WTC11 (cell line): ENCODE data around the gene S100B. TPM values are rescaled to one million over a fixed set of nuclear protein-coding genes. Genes with fewer than 3 reads are reported as not detected.
"Not testable (repeated sequence)": the region's sequence is repeated elsewhere in the genome, so short reads cannot be mapped to it uniquely, and the experiment has no call there.

Experiments used
- ATAC-seq: fragments of 200-7000 bp; cut with Tn5 transposase; 2 replicates; pipeline ENCODE4 v1.10.0; 2021; ENCODE audit warnings: mild to moderate bottlenecking, moderate library complexity
- CTCF ChIA-PET: fragments of 300-600 bp; sonication (Branson Sonifier 250); formaldehyde crosslinking; loops from one replicate; lab custom pipeline; 2021; ENCODE audit warnings: antibody characterized with exemption; lab: Charles Lee
- POLR2A ChIA-PET: fragments of 350-600 bp; sonication (Branson Sonifier 250); formaldehyde crosslinking; loops from one replicate; lab custom pipeline; 2021; ENCODE audit warnings: antibody characterized with exemption; lab: Charles Lee
- DNase-seq: peaks from one replicate; pipeline ENCODE4 v3.0.0; 2021; ENCODE audit warnings: low spot score
- H3K27ac Mint-ChIP-seq: 2 replicates; pipeline ENCODE4 v1.8.0; 2021; ENCODE audit warnings: mixed read lengths
- H3K27me3 Mint-ChIP-seq: 2 replicates; pipeline ENCODE4 v1.8.0; 2021; ENCODE audit warnings: low read depth, mild to moderate bottlenecking, moderate library complexity, mixed read lengths
- H3K36me3 Mint-ChIP-seq: 2 replicates; pipeline ENCODE4 v1.8.0; 2021; ENCODE audit warnings: mixed read lengths
- H3K4me1 Mint-ChIP-seq: 2 replicates; pipeline ENCODE4 v1.8.0; 2022; ENCODE audit warnings: mixed read lengths
- H3K4me3 Mint-ChIP-seq: 2 replicates; pipeline ENCODE4 v1.8.0; 2021; ENCODE audit warnings: mild to moderate bottlenecking, moderate library complexity, mixed read lengths
- H3K9me3 Mint-ChIP-seq: 2 replicates; pipeline ENCODE4 v1.8.0; 2021; ENCODE audit warnings: mixed read lengths
- ELF4 ChIP-seq: sonication (generic); formaldehyde crosslinking; IDR thresholded peaks from 2 replicates; pipeline ENCODE4 v1.8.1; 2022; ENCODE audit warnings: low read depth, mild to moderate bottlenecking, moderate library complexity, missing genetic modification reagents
- FOXP4 ChIP-seq: sonication (generic); formaldehyde crosslinking; IDR thresholded peaks from 2 replicates; pipeline ENCODE4 v1.8.0; 2022; ENCODE audit warnings: mild to moderate bottlenecking, missing genetic modification reagents
- GRHL2 ChIP-seq: fragments of 250-450 bp; sonication (Bioruptor Pico); IDR thresholded peaks from 2 replicates; pipeline ENCODE4 v1.8.0; 2022; ENCODE audit warnings: mild to moderate bottlenecking, moderate library complexity; ENCODE audit not compliant: insufficient replicate concordance, severe bottlenecking
- GTF2I ChIP-seq: fragments of 250-450 bp; sonication (Bioruptor Pico); conservative IDR thresholded peaks from 2 replicates; pipeline ENCODE4 v1.4.0; 2021; ENCODE audit warnings: mild to moderate bottlenecking
- JUN ChIP-seq: sonication (generic); formaldehyde crosslinking; IDR thresholded peaks from 2 replicates; pipeline ENCODE4 v1.8.0; 2023; ENCODE audit warnings: mild to moderate bottlenecking, missing genetic modification reagents
- MAX ChIP-seq: sonication (generic); formaldehyde crosslinking; IDR thresholded peaks from 2 replicates; pipeline ENCODE4 v1.8.0; 2022; ENCODE audit warnings: mild to moderate bottlenecking, missing genetic modification reagents
- MLX ChIP-seq: sonication (generic); formaldehyde crosslinking; IDR thresholded peaks from 2 replicates; pipeline ENCODE4 v1.8.1; 2023; ENCODE audit warnings: mild to moderate bottlenecking, missing genetic modification reagents, moderate library complexity
- MYBL2 ChIP-seq: sonication (generic); formaldehyde crosslinking; IDR thresholded peaks from 2 replicates; pipeline ENCODE4 v1.8.1; 2023; ENCODE audit warnings: mild to moderate bottlenecking, moderate library complexity, missing genetic modification reagents
- NFYB ChIP-seq: sonication (generic); formaldehyde crosslinking; conservative IDR thresholded peaks from 2 replicates; pipeline ENCODE4 v1.8.0; 2022; ENCODE audit warnings: low read depth, missing genetic modification reagents
- NR2C2 ChIP-seq: sonication (generic); formaldehyde crosslinking; IDR thresholded peaks from 2 replicates; pipeline ENCODE4 v1.8.0; 2022; ENCODE audit warnings: mild to moderate bottlenecking, missing genetic modification reagents
- OVOL2 ChIP-seq: fragments of 250-450 bp; sonication (Bioruptor Pico); IDR thresholded peaks from 2 replicates; pipeline ENCODE4 v1.9.0; 2021; ENCODE audit warnings: mild to moderate bottlenecking, borderline replicate concordance
- PRRX2 ChIP-seq: fragments of 250-450 bp; sonication (Bioruptor Pico); IDR thresholded peaks from 2 replicates; pipeline ENCODE4 v1.8.0; 2021; ENCODE audit warnings: mild to moderate bottlenecking
- TEAD1 ChIP-seq: sonication (generic); formaldehyde crosslinking; IDR thresholded peaks from 2 replicates; pipeline ENCODE4 v1.8.0; 2022; ENCODE audit warnings: mild to moderate bottlenecking, missing genetic modification reagents
- TEAD4 ChIP-seq: sonication (generic); formaldehyde crosslinking; IDR thresholded peaks from 2 replicates; pipeline ENCODE4 v1.8.0; 2022; ENCODE audit warnings: mild to moderate bottlenecking, missing genetic modification reagents
- ZNF532 ChIP-seq: fragments of 250-450 bp; sonication (Bioruptor Pico); IDR thresholded peaks from 2 replicates; pipeline ENCODE4 v1.9.0; 2021; ENCODE audit warnings: mild to moderate bottlenecking, borderline replicate concordance
- total RNA-seq: library from RNA; stranded (reverse); gene quantifications from 3 replicates; pipeline ENCODE4 v1.2.3, GENCODE V29; 2021
- TF ChIP-seq, protein P1 (sequence below): sonication (generic); formaldehyde crosslinking; IDR thresholded peaks from 2 replicates; pipeline ENCODE4 v1.8.0; 2022; ENCODE audit warnings: mild to moderate bottlenecking, missing genetic modification reagents
- TF ChIP-seq, protein P2 (sequence below): fragments of 250-450 bp; sonication (Bioruptor Pico); IDR thresholded peaks from 2 replicates; pipeline ENCODE4 v1.9.0; 2021; ENCODE audit warnings: moderate library complexity, mild to moderate bottlenecking, inconsistent platforms, borderline replicate concordance
- TF ChIP-seq, protein P3 (sequence below): fragments of 200-600 bp; IDR thresholded peaks from 2 replicates; pipeline ENCODE4 v1.8.0; 2022; ENCODE audit warnings: antibody characterized with exemption

Gene S100B
- total RNA-seq, 1 experiment from 2014 or later: 0.46 TPM

- TF ChIP-seq PRRX2 (CRISPR knock-in tag) (no peak), OVOL2 (CRISPR knock-in tag) (no peak), ELF4 (no peak), MAX (no peak), TEAD1 (CRISPR knock-in tag) (no peak), MLX (CRISPR knock-in tag) (no peak), MYBL2 (no peak)
- TF ChIP-seq, protein P1, sequence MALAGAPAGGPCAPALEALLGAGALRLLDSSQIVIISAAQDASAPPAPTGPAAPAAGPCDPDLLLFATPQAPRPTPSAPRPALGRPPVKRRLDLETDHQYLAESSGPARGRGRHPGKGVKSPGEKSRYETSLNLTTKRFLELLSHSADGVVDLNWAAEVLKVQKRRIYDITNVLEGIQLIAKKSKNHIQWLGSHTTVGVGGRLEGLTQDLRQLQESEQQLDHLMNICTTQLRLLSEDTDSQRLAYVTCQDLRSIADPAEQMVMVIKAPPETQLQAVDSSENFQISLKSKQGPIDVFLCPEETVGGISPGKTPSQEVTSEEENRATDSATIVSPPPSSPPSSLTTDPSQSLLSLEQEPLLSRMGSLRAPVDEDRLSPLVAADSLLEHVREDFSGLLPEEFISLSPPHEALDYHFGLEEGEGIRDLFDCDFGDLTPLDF: no peak
- TF ChIP-seq, all 79 proteins: peak for 0
- H3K4me1 Mint-ChIP-seq: peaks cover 41% of the 10 kb centered on the region
- DNase-seq (no peak), ATAC-seq (no peak)
- H3K36me3 Mint-ChIP-seq: peaks cover 4% of the 10 kb centered on the region; the same call in 1 of the 2 replicates
- ChIA-PET CTCF (interaction anchor here (1.0 to 1.7 kb wide), 2 partner anchors 11 to 28 kb away, joined by 3 to 5 read pairs; no protein-coding TSS in a partner anchor), POLR2A (interaction anchor here (1.0 kb wide), 1 partner anchor 166 kb away, joined by 3 read pairs; no protein-coding TSS in a partner anchor)
- H3K9me3 Mint-ChIP-seq: peaks cover 5% of the 10 kb centered on the region; the same call in 1 of the 2 replicates
- peak overlapping the region; percentile 10; the same call in 1 of the 2 replicates for H3K27ac Mint-ChIP-seq
- no peak overlapping the region for H3K4me3 Mint-ChIP-seq
- peaks cover 2% of the 10 kb centered on the region; the same call in 1 of the 2 replicates for H3K27me3 Mint-ChIP-seq
These were observed 28.7 kb upstream of the S100B start for GRCh38 chr21:46633566-46633965.

- ATAC-seq, CTCF ChIA-PET, H3K27ac Mint-ChIP-seq, H3K4me3 Mint-ChIP-seq, DNase-seq, H3K27me3 Mint-ChIP-seq, H3K36me3 Mint-ChIP-seq, POLR2A ChIA-PET: not testable (repeated sequence)
- peaks cover 30% of the 10 kb centered on the region for H3K4me1 Mint-ChIP-seq
- peaks cover 18% of the 10 kb centered on the region for H3K9me3 Mint-ChIP-seq
These were observed 26.0 kb upstream of the S100B start for GRCh38 chr21:46630915-46631314.

GRCh38 chr21:46628868-46629267 is 24.0 kb upstream of the S100B start:
- H3K9me3 Mint-ChIP-seq: peaks cover 26% of the 10 kb centered on the region
- TF ChIP-seq GTF2I (CRISPR knock-in tag) (no peak), NFYB (no peak), JUN (CRISPR knock-in tag) (no peak), GRHL2 (CRISPR knock-in tag) (no peak), OVOL2 (CRISPR knock-in tag) (no peak), TEAD4 (CRISPR knock-in tag) (no peak)
- TF ChIP-seq, protein P2, sequence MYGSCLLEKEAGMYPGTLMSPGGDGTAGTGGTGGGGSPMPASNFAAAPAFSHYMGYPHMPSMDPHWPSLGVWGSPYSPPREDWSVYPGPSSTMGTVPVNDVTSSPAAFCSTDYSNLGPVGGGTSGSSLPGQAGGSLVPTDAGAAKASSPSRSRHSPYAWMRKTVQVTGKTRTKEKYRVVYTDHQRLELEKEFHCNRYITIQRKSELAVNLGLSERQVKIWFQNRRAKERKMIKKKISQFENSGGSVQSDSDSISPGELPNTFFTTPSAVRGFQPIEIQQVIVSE (CRISPR knock-in tag): no peak
- H3K27me3 Mint-ChIP-seq: no peaks in the 10 kb centered on the region; the same call in 1 of the 2 replicates
- ATAC-seq (no peak), DNase-seq (no peak)
- peaks cover 19% of the 10 kb centered on the region for H3K4me1 Mint-ChIP-seq
- peaks cover 19% of the 10 kb centered on the region for H3K36me3 Mint-ChIP-seq
- H3K27ac Mint-ChIP-seq: no peak overlapping the region
- ChIA-PET CTCF (no interaction called here), POLR2A (no interaction called here)
- no peak overlapping the region for H3K4me3 Mint-ChIP-seq

- peaks cover 19% of the 10 kb centered on the region for H3K36me3 Mint-ChIP-seq
- H3K27me3 Mint-ChIP-seq: no peaks in the 10 kb centered on the region; the same call in 1 of the 2 replicates
- H3K4me1 Mint-ChIP-seq: peaks cover 8% of the 10 kb centered on the region
- ATAC-seq (no peak), DNase-seq (no peak)
- H3K4me3 Mint-ChIP-seq: no peak overlapping the region
- H3K27ac Mint-ChIP-seq: no peak overlapping the region
- ChIA-PET POLR2A (no interaction called here), CTCF (no interaction called here)
- peaks cover 26% of the 10 kb centered on the region for H3K9me3 Mint-ChIP-seq
- TF ChIP-seq MAX (no peak), ZNF532 (CRISPR knock-in tag) (no peak), FOXP4 (CRISPR knock-in tag) (no peak), NR2C2 (CRISPR knock-in tag) (no peak), ELF4 (no peak)
- TF ChIP-seq, protein P3, sequence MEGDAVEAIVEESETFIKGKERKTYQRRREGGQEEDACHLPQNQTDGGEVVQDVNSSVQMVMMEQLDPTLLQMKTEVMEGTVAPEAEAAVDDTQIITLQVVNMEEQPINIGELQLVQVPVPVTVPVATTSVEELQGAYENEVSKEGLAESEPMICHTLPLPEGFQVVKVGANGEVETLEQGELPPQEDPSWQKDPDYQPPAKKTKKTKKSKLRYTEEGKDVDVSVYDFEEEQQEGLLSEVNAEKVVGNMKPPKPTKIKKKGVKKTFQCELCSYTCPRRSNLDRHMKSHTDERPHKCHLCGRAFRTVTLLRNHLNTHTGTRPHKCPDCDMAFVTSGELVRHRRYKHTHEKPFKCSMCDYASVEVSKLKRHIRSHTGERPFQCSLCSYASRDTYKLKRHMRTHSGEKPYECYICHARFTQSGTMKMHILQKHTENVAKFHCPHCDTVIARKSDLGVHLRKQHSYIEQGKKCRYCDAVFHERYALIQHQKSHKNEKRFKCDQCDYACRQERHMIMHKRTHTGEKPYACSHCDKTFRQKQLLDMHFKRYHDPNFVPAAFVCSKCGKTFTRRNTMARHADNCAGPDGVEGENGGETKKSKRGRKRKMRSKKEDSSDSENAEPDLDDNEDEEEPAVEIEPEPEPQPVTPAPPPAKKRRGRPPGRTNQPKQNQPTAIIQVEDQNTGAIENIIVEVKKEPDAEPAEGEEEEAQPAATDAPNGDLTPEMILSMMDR: no peak
These were observed 22.8 kb upstream of the S100B start for GRCh38 chr21:46627726-46628125.
